NOMO-1 (cell line): ENCODE results near the gene TBC1D22A.

Experiments
- DNase-seq, 2 experiments: peaks; one replicate each; lab custom pipeline; 2025; ENCODE audit not compliant: unreplicated experiment in 2 of 2; lab: John Stamatoyannopoulos, UW

TBC1D22A gene

DNA sequence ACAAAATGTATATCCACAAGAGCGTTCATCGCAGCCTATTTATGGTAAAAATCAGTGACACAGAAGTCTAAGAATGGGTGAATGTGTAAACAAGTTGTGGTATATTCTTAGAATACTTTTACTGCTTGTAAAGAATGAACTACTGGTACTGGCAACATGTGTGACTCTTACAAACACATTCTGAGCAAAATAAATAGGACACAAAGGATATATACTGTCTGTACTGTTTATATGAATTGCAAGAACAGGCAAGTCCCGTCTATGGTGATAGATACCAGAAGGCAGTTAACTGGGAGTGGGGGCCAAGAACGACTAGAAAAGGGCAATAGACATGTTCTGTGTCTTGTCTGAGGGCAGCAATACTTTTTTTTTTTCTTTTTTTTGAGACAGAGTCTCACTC is 112.6 kb downstream of the TBC1D22A start:
- no peak for DNase-seq

DNA sequence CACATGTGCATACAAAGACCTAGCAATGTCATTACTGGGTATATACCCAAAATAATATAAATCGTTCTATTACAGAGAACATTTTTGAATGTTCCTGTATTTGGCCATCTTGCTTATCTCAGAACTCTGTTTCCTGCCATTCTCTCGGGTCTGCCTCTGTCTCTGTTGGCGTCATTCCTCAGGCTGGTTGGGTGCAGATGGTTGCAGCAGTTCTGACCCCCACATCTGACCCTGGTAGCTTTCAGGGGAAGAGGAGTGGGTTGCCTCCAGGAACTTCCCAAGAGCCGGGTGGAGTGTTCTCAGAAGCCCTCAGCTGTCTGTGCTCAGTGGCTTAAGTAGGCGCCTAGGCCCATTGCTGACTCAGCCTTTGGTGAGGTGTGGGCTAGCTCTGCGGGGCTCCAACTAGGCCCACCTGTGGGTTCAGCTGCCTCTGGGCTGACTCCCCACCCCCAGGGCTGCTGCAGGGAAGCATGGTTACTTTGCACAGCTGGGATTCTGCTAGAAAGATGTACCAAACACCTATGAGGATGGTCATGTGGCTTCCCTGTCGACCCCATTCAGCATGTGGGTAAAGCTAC is 114.0 kb downstream of the TBC1D22A start:
- no peak for DNase-seq

DNA sequence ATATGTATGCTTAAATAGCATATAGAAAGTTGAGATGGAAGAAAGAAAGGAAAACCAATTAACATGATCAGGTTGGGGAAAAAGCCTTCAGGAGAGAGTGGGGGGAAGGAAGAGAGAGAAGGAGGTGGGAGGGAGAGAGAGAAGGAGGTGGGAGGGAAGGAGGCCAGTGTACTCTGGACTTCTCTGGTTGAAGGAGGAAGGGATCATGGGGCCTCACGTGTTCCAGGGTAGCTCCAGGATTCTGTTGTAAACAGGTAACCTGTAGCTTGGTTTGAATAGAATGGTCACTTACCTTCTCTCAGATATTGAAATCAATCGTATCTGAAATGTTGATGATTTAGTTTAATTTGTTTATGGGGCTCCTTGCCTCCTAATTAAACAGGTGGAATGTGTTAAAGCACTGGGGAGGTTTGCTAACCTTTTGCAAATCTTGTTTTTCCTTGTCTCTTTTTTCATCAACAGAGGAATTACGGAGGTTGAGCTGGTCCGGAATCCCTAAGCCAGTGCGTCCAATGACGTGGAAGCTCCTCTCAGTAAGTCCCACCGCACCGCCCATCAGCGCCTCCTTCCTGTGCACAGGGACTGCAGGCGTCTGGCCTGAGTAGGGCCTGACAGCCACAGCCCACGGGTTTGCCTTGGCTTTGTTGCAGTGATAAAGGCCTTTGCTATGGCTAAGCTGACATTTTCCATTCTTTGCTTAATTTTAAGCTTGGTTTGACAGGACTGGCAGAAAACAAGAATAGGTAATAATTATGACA is 115.9 kb downstream of the TBC1D22A start:
- DNase-seq, result no peak

DNA sequence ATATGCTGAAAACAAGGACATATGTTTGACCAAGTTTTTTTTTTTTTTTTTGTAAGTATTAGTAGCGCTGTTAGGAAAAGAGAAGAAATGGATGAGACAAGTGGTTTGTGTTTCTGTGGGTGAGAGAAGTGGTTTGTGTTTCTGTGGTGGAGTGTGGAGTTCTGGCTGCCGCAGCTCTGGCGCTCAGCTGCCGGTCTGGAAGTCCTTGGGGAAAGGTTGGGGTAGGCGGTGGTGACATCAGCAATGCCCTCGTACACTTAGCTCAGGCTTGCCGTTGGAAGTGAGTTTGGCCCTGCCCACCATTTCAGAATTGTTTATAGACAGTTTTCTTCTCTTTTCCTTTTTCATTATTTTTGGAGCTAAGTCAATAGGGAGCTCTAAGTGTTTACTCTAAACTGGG is 116.6 kb downstream of the TBC1D22A start:
- no peak for DNase-seq

DNA sequence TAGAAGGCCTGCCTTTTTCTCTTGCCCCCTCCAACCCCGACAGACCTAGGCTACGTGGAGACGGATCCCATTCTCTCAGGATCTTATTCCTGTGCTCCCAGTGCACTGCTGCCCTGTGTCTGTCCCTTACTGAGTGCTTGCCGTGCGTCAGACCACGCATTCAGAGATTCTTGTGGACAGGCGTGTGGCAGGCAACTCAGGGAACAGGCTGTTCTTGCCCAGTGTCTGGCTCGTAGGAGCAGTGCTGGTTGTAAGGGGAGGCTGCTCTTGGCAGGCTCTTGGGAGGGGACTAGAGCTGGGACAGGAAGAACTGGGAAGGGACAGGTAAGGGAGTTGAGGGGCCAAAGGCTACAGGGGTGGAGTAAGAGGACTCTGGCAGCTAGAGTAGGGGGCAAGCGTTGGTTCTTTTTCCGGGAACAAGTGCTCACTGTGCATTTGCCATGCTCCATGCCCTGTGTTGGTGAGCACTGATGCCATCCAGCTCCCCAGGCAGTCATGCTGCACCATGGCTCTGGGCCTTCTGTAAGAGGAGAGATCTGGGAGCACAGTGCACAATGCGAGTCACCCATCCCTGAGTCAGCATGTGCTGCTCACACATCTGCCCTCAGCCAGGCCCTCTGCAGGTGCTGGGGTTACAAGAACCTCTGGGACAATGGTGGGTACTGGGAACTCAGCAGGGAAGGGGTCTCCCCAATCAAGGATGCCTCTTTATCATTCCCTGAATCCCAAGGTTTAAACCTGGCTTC is 119.1 kb downstream of the TBC1D22A start:
- no peak for DNase-seq

DNA sequence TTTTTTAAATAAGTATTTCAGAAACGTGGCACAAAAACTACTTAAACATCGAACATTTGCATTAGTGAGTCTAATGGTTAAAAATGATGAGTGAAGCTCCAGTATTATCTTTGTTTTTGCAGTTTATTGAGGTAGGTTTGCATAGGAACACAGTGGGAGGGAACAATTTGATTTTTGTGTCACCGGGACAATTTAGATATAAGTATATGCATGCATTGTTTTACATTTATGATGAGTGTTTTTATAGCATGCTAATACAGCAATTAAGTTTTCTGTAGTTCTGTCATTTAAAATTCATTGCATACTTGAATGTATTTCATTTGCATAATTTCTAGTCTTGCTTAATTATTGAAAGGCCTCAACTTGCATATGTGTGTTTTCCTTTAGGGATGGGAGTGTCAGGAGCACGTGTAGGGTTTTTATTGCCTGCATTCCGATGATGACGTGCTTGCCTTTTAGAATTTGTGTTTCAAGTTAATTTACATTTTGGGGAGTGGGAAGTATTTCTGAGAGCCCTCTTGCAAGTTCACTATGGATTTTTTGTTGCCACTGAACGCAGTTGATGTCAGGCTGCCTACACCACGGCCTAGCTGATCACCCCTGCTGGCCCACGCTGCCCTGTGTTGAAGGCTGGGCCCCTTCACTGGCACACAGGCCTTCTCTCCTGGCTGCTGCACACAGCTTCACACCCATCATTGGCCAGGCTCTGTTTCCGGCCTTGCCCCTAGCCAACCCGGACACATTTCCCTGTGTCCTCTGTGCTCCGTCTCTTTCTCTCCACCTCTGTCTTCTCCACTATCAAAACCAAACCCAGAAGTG is 120.9 kb downstream of the TBC1D22A start:
- no peak for DNase-seq

DNA sequence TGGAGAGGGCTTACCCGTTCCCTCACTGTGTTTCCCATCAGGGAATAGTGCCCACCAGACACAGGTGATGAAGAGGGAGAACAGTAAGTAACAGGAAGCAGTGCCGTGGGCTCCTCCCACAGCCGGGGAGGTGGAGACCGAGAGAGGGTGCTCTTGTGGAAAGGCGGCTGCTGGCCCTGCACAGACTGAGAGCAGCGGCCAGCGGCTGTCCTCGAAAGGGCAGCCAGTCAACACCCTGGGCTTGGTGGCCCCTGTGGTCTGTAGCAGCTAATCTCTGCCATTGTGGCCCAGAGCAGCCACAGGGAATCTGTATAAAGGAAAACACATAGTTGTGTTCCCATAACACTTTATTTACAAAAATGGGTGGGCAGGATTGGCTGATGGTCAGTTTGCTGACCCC is 121.9 kb downstream of the TBC1D22A start:
- DNase-seq, result no peak

DNA sequence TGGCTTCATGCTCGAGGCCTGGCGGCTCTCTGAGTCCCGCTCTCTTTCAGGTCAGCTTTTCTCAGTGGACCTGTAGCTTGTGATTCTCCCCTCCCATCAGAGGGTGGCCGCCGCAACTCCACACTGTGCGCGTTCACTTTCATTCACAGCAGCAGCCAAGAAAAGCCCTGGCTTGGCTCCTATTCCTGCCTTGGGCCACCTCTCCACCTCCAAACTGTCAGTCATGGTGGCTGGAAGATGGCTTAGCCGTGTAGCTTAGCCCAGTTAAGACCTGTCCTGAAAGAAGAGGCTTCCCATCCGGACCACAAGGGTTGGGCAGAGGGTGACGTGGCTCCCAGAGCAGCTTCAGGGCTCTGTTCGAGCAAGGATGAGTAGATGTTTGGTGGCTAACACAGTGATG is 125.5 kb downstream of the TBC1D22A start:
- no peak for DNase-seq

DNA sequence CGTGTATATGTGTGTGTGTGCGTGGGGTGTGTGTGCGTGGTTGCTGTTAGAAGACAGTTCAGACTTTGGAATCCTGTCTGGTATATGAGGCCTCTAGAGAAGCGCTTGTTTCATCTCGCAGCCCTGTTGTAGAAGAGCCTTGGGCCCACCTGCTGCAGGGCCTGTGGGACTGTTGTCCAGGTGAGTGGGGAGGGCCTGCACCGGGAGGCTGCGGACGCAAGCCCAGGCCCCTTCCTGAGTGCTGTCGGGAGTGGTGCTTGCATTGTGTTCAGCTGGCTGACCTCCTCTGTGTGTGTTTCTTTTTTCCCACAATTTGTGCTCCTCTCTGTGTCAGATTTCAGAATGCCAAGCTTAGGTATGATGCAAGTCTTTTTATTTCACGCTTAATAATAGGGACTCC is 128.4 kb downstream of the TBC1D22A start:
- no peak for DNase-seq

DNA sequence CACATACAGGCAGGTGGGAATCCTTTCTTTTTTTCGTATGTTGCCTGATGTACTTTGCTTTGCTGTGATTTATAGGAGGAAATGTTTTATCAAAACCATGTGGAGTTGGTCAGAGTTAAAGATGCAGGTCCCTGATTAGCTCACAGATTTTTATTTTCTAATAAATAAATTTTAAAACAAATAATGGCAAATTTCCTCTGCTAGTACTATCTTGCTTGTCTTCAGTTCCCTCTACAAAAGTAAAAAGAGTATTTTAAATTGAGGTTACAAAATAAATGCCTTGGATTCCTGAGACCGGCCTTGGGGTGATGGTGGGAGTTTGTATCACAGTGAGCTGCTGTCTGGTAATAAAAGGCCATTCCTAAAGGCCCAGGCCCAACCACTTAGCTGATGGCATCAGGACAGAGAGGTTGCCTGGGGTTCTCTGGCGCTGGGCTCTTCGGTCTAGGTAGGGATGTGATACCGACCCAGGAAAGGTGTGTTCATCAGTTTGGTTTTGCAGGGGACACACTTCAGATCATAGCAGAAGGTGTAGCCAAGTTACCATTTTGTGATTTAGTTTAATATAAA is 129.0 kb downstream of the TBC1D22A start:
- no peak for DNase-seq

DNA sequence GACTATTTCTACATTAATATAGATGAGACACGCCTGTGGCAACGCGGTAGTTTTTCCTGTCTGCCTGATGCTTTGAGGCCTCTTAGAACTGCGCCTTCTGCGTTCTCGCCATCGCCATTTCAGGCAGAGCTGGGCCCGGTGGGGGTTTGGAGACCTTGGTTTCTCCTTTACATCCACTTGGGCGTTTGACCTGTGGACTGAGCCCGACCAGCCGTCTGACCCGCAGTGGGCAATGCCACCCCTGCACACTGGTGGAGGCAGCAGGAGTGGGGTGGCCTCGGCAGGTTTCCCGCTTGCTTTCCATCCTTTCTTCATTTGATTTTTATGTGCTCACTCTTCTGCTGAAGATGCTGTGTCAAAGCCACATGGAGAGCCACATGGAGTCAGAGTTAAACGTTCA is 130.4 kb downstream of the TBC1D22A start:
- DNase-seq, result no peak

DNA sequence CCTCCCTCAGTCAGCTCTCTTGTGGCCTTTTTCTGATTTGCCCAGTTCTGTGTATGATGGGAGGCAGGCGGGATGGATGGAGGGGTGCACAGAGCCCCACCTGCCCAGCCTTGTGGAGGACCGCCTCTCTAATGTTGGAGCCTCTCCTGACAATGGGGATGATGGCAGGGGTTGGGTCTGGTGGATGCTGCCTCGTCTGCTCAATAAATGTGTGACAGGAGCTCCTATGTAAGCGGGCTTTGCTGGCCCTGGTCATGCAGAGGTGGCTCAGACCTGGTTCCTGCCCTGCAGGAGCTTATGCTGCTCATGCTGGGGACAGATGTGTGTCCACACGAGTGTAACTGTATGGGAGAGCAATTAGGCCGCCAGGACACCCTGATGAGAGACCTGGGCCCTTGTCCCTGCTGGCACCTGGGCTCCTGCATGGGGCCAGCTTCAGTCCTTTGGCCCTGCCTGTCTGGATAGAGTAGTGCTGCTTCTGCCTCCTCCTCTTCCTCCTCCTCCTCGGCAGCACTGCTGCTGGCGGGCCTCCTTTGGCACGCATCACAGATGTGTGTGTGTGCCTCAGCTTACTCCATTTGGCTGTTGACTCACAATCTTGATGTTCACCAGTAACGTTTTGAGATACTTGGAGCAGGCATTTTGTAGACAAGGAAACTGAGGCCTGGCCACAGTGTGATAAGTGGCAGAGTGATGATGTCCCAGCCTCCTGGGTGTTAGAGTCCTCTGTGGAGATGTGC is 131.0 kb downstream of the TBC1D22A start:
- DNase-seq, result no peak

DNA sequence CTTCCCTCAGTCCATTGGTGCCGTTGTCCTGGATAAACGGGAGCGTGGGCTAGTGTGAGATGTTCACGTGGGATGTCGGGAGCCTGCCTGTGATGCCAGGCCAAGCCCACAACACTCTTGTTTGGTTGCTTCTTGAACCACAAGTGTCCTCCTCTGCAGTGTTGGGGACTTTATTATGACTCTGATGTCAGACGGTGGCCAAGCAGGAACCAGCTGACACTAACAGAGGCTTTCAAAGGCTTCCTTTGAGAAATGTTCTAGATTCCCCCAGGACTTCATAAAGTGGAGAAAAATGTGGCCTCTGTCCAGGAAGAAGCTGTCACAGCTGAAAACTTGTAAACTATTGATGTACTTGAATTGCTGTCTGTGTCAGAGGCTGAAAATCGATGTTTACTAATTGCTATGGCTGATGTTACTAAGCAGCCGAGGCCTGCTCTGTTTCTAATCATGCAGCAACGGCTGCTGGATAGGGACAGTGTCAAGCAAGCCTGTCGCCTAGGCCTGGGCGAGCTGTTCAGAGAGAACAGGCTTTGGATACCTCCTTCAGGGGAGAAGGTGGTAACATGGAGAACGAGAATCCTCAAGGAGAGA is 131.7 kb downstream of the TBC1D22A start:
- no peak for DNase-seq

DNA sequence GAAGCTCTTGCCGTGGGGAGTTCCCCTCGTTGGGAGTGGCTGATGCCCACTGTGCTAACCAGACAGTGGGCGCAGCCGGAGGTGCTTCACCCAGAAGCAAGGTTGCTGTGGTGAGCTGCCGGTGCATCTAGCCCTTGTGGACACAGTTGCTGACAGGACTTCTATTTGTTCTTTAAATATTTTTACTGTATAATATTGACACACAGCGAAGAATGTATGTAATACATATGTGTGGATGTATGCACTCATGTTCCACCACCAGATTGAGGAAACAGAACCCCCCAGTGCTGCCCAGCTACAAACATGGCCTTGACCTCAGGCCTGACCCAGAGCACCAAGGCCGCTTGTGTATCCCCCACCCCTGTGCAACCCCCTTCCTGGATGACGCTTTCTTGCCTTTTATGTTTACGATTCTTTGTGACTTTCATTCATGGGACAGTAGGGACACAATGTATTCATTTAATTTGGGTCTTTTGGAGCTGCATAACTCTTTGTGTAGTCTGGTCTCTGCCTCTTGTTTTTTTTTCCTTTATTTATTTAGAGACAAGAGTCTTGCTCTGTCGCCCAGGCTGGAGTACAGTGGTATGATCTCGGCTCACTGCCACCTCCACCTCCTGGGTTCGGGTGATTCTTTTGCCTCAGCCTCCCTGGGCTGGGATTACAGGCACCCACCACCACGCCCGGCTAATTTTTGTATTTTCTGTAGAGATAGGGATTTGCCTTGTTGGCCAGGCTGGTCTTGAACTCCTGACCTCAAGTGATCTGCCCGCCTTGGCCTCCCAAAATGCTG is 132.6 kb downstream of the TBC1D22A start:
- no peak for DNase-seq

DNA sequence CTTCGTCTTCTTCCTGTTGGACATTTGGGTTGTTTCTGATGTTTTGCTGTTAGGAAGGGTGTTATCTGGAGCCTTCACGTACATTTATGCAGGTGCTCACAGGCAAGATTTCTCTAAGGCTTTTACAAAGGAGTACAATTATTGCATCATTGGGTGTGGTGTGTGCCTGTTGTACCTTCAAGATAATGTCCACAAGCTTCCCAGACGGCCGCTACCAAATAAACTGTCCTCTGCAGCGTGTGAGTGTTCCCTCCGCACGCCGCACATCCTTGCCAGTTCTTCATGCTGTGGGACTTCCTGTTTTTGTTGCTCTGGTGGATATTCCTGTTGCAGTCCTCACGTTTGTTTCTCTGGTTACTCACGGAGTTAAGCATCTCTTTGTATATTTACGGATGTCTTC is 133.3 kb downstream of the TBC1D22A start:
- no peak for DNase-seq

DNA sequence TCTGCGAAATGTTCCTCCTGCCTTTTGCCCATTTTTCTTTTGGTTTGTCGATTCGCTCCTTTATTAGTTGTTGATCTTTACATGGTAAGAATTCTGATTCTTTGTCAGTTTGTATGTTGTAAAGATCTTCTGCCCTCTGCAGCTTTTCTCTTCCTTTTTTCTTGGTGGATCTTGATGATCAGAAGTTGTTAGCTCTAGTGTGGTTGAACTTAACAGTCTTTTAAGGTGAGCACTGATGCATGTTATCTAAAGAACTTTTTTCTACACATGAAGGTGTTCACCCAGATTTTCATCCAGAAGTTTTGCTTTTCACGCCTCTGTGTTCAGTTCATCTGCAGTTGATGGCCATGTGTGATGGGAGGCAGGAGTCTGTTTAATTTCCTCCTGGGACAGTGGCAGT is 133.7 kb downstream of the TBC1D22A start:
- no peak for DNase-seq

DNA sequence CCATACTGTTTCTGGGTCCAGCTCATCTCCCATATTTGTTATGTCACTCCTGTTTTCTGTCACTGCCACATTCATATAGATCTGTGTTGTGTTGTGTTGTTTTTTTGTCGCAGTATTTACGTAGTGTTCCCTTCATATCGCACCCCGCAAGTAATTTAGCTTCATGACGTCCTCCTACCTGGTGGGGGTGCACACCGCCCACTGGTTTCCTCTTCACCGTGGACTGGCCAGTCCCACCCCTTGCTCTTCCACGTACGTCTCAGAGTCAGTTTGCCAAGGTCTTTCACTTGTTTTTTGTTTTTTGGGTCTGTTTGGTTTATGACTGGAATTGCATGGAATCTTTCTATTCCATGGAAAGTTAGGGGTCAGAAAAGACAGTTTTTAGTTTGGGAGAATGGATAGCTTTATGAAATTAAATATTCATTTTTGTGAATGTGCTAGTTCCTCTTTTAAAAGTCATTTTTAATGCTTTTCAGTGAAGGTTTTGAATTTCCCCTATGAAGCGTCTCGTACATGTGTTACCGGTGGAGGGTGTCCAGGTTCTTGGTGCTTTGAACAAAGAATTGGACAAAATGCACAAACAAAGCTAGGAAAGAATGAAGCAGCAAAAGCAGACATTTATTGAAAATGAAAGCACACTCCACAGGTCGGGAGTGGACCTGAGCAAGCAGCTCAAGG is 134.3 kb downstream of the TBC1D22A start:
- no peak for DNase-seq

DNA sequence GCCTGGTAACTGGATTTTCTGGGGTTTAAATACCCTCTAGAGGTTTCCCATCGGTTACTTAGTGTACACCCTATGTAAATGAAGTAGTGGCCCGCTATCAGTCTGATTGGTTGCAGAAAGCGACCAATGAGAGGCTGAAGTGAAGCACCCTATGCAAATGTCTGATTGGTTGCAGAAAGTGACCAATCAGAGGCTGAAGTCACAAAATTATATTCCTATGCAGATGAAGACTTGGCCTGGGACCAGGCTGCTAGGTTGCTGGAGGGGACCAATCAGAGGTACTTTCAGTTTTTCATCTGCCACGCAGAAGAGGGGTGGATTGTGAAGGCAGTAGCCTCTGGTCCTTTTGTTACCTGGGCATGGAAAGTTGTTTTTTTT is 134.8 kb downstream of the TBC1D22A start:
- DNase-seq, result no peak

DNA sequence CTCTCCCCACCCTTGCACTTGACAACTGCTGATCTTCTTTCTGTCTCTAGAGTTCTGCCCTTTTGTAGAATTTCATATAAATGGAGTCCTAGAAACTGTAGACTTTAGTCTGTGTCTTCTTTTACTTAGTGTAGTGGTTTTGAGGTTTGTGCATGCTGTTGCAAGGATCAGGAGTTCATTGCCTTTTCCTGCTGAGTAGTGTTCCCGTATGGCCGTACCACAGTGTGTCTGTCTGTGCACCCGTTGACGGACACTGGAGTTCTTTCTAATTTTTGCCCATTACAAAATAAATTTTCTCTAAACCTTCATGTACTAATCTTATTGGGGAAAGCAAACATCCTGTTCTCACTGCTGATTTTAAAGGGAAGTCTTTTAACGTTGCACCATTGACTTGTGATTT is 138.1 kb downstream of the TBC1D22A start:
- DNase-seq, result no peak
